ENCODE data around the gene RAB3D. TPM values are rescaled to one million over a fixed set of nuclear protein-coding genes. Genes with fewer than 3 reads are reported as not detected.
A peak's percentile ranks its signal among the peaks of the same experiment; 100 is the strongest.
"Not testable (repeated sequence)": the region's sequence is repeated elsewhere in the genome, so short reads cannot be mapped to it uniquely, and the experiment has no call there.

Gene RAB3D
- polyA plus RNA-seq, 1 experiment = 12.0 TPM

GRCh38 chr19:11382898-11383705, 43.6 kb upstream of the RAB3D start:
- H3K36me3 ChIP-seq (ENCODE audit: control insufficient read depth, insufficient read depth, low read length) = no peaks in the 10 kb centered on the region
- CTCF ChIA-PET = interaction anchor here (0.6 to 4.4 kb wide), 18 partner anchors 8 to 201 kb away, joined by 3 to 27 read pairs (median 4); partner anchors contain the start of genes RGL3 and SWSAP1
- no peak for DNase-seq (ENCODE audit: low read depth)
- no peak overlapping the region; the same call in 1 of the 2 replicates for H3K4me3 ChIP-seq (ENCODE audit: low read depth, low read length)
- peak; percentile 80 for TF ChIP-seq CTCF (IDR thresholded peaks at IDR 0.05; ENCODE audit: insufficient read depth, low read depth, low read length)
- POLR2A ChIA-PET = no interaction called here
- H3K27me3 ChIP-seq (ENCODE audit: control insufficient read depth, insufficient read depth, low read length) = no peaks in the 10 kb centered on the region

- Histone ChIP-seq H3K27me3 (ENCODE audit: control insufficient read depth, insufficient read depth, low read length) (no peaks in the 10 kb centered on the region), H3K36me3 (ENCODE audit: control insufficient read depth, insufficient read depth, low read length) (no peaks in the 10 kb centered on the region), H3K4me3 (ENCODE audit: low read depth, low read length) (peak overlapping the region; percentile 75)
- peak; percentile 66 for DNase-seq (ENCODE audit: low read depth)
- POLR2A ChIA-PET = no interaction called here
- peak; percentile 83 for TF ChIP-seq CTCF (IDR thresholded peaks at IDR 0.05; ENCODE audit: insufficient read depth, low read depth, low read length)
- CTCF ChIA-PET = interaction anchor here (0.6 to 4.4 kb wide), 29 partner anchors 10 to 1101 kb away, joined by 3 to 27 read pairs (median 4); partner anchors contain the start of genes CCDC159, ODAD3, PRKCSH and RAB3D
Measured at GRCh38 chr19:11380653-11381537, 41.4 kb upstream of the RAB3D start.

GRCh38 chr19:11379857-11380350, 40.4 kb upstream of the RAB3D start:
- TF ChIP-seq CTCF (IDR thresholded peaks at IDR 0.05; ENCODE audit: insufficient read depth, low read depth, low read length) = no peak
- H3K4me3 ChIP-seq (ENCODE audit: low read depth, low read length) = no peak overlapping the region
- no peak for DNase-seq (ENCODE audit: low read depth)
- ChIA-PET POLR2A (no interaction called here), CTCF (interaction anchor here (1.0 to 4.4 kb wide), 7 partner anchors 10 to 103 kb away, joined by 3 to 21 read pairs (median 12); partner anchors contain the start of genes ODAD3 and PRKCSH)
- no peaks in the 10 kb centered on the region for H3K27me3 ChIP-seq (ENCODE audit: control insufficient read depth, insufficient read depth, low read length)
- H3K36me3 ChIP-seq (ENCODE audit: control insufficient read depth, insufficient read depth, low read length) = no peaks in the 10 kb centered on the region

- H3K27me3 ChIP-seq (ENCODE audit: control insufficient read depth, insufficient read depth, low read length); DNase-seq (ENCODE audit: low read depth); H3K4me3 ChIP-seq (ENCODE audit: low read depth, low read length); H3K36me3 ChIP-seq (ENCODE audit: control insufficient read depth, insufficient read depth, low read length); POLR2A ChIA-PET: not testable (repeated sequence)
- CTCF ChIA-PET = interaction anchor here (1.0 to 4.4 kb wide), 2 partner anchors 10 to 103 kb away, joined by 3 to 21 read pairs; no protein-coding TSS in a partner anchor
Measured at GRCh38 chr19:11379269-11379845, 39.9 kb upstream of the RAB3D start.

GRCh38 chr19:11378319-11379189, 39.1 kb upstream of the RAB3D start:
- Histone ChIP-seq H3K27me3 (ENCODE audit: control insufficient read depth, insufficient read depth, low read length) (no peaks in the 10 kb centered on the region), H3K36me3 (ENCODE audit: control insufficient read depth, insufficient read depth, low read length) (no peaks in the 10 kb centered on the region), H3K4me3 (ENCODE audit: low read depth, low read length) (no peak overlapping the region)
- CTCF ChIA-PET = interaction anchor here (0.7 to 2.5 kb wide), 4 partner anchors 8 to 180 kb away, joined by 3 to 13 read pairs (median 5); partner anchors contain the start of genes ELOF1, ODAD3 and PRKCSH
- TF ChIP-seq CTCF (IDR thresholded peaks at IDR 0.05; ENCODE audit: insufficient read depth, low read depth, low read length) = peak; percentile 58
- POLR2A ChIA-PET = no interaction called here
- no peak for DNase-seq (ENCODE audit: low read depth)

All from BJ (cell line).